Fibroblast of villous mesenchyme (primary cell): Measurements from ENCODE around the gene MAP1LC3B. TPM values are rescaled to one million over a fixed set of nuclear protein-coding genes. Genes with fewer than 3 reads are reported as not detected.
"Not testable (repeated sequence)": the region's sequence is repeated elsewhere in the genome, so short reads cannot be mapped to it uniquely, and the experiment has no call there.

Experiments
- DNase-seq: peaks from one replicate; pipeline ENCODE4 v3.0.0-alpha.2; 2010; ENCODE audit warnings: low read depth
- H3K4me3 ChIP-seq: 2 replicates; pipeline ENCODE4 v1.5.1; 2011; ENCODE audit warnings: low read depth, mild to moderate bottlenecking, low read length
- total RNA-seq: library from RNA; depleted of rRNA; stranded (reverse); fragments of >200 nt; gene quantifications from 2 replicates; pipeline ENCODE4 v1.2.3, GENCODE V29; 2012
- TF ChIP-seq, protein P1 (sequence below): IDR thresholded peaks from 2 replicates; pipeline ENCODE4 v1.5.1; 2012; ENCODE audit warnings: low read depth, mild to moderate bottlenecking, low read length; ENCODE audit not compliant: insufficient read depth

Gene MAP1LC3B
- total RNA-seq, 1 donor = 36.3 TPM

DNA sequence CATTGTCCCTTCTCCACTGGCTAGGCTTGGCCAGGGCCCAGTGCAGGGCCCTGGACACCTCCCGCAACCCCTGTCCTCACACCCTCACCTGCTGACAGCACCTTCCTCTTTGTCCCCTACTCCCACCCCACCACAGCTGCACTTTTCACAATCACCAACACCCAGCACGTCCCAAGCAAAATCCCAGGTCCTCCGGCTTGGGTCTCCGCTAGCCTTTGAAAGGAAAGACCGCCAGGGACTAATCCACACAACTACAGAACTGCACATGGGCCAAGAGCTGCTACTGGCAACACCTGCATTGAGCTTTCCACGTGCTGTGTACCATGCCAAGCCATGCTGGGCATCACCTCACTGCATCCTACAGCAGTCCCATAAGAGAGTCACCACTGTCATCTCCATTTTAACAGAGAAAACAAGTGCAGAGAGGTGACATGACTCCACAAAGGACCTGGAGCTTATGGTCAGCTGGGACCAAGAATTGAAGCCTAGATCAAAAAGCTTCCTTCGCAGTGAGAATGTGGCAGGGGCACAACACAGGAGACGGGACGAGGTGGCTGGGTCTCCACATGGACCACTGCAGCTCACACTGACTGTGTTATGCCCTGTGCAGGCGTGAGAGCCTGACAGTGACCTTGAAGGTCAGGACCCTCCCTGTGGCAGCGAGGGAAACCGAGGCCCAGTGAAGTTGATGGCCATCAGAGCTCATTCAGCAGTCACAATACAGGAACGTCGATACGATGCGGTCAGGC lies 31.1 kb upstream of the MAP1LC3B start:
- no peak for DNase-seq
- no peak overlapping the region for H3K4me3 ChIP-seq
- TF ChIP-seq, protein P1, sequence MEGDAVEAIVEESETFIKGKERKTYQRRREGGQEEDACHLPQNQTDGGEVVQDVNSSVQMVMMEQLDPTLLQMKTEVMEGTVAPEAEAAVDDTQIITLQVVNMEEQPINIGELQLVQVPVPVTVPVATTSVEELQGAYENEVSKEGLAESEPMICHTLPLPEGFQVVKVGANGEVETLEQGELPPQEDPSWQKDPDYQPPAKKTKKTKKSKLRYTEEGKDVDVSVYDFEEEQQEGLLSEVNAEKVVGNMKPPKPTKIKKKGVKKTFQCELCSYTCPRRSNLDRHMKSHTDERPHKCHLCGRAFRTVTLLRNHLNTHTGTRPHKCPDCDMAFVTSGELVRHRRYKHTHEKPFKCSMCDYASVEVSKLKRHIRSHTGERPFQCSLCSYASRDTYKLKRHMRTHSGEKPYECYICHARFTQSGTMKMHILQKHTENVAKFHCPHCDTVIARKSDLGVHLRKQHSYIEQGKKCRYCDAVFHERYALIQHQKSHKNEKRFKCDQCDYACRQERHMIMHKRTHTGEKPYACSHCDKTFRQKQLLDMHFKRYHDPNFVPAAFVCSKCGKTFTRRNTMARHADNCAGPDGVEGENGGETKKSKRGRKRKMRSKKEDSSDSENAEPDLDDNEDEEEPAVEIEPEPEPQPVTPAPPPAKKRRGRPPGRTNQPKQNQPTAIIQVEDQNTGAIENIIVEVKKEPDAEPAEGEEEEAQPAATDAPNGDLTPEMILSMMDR = no peak

- H3K4me3 ChIP-seq = no peak overlapping the region
- TF ChIP-seq, protein P1 = no peak
- no peak for DNase-seq
Observed at GRCh38 chr16:87361916-87362619, 30.1 kb upstream of the MAP1LC3B start.

DNA sequence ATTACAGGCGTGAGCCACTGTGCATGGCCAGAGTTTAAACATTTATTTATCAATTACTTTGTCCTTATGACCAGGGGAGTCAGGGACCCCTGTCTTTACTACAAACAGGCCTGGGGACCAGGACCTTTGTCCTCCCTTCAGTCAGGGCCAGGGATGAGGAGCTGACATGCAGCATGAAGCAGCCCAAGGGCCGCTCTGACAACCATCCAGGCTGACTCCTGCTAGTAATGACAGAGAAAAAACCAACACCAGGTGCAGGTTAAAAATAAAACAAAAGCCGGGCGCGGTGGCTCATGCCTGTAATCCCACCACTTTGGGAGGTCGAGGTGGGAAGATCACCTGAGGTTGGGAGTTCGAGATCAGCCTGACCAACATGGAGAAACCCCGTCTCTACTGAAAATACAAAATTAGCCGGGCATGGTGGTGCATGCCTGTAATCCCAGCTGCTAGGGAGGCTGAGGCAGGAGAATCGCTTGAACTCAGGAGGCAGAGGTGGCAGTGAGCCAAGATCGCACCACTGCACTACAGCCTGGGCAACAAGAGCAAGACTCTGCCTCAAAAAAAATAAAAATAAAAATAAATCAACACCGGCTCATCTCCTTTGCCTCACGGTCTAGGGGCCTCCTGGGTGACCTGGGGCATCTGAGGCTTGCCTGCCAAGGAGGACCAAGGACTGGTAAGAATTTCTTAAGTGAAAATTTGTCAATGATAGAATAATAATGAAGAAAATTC lies 29.1 kb upstream of the MAP1LC3B start:
- not testable (repeated sequence) for H3K4me3 ChIP-seq, DNase-seq

DNA sequence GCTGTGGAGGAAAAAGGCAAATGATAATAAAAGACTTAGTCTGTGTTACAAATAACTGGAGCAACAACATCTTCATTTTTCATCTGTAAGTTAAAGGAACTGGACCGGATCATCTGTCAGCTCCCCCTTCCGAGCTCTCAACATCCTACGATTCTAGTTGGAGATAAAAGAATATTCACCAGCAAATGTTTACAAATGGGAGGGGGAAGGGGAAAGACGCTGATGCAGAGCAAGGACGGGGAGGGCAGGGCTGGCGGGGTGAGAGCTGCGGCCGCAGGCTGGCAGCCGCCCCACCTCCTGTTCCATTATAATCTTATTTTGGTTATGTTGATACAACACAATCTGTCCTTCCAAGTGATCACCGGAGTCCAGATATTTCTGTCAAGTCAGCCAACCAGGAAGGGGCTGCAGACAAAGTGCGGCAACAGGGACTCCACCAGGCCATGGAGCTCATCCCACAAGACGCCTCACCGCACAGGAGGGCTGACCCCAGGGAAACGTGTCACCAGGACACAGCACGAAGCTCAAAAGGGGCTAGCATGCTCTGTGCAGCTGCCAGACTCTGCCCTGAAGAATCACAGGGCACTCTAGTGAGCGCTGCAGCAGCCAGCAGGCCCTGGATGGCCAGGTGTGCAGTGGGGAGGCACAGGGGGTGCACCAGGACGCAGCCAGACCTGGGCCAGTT lies 28.2 kb upstream of the MAP1LC3B start:
- DNase-seq = peak; percentile 84
- H3K4me3 ChIP-seq = peak overlapping the region; percentile 33
- TF ChIP-seq, protein P1 = no peak

GRCh38 chr16:87365021-87365713 lies 27.0 kb upstream of the MAP1LC3B start:
- DNase-seq = no peak
- TF ChIP-seq, protein P1 = no peak
- no peak overlapping the region for H3K4me3 ChIP-seq

DNA sequence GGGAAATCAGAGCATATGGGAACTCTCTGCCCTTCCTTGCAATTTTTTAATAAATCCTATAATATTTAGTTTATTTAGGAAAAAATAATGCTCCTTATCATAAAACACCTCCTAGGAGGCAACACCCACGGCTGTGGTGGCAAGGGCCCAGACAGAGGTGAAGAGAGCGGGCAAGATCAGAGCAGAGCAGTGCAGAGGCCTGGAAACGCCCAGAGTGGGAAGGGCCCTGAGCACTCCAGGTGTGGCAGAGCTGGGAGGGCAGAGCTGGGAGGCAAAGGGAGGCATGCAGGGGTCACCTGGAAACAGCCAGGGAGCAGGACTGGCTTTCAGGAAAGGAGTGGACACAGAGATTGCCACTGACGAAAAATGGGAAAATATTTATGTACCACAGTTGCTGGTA lies 25.8 kb upstream of the MAP1LC3B start:
- no peak overlapping the region for H3K4me3 ChIP-seq
- no peak for DNase-seq
- TF ChIP-seq, protein P1 = no peak
